ENCODE data around the gene PRKCE.

DNA sequence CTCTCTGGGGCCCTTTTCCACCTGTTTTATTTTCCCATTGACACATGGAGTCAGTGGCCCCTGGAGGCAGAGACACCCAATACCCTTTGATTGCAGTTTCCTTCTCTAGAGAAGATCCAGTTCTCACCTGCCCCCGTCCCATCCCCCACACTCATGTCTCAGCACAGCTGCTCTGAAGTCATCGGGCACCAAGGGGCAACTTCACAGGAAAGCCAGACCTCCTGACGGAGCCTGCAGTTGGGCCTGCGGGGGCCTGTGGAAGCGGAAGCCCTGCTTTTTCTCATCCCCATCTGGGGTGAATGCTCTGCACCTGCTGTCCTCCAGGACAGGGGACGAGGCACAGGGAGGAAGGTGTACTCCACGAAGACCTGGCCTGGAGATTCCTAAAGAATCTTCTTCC is 337.4 kb downstream of the PRKCE start:
- TF ChIP-seq POLR2A (IDR thresholded peaks at IDR 0.05; ENCODE audit: control extremely low read depth in 1 of 2, low read depth in 2 of 2, low read length in 2 of 2) (no peak), RAD21 (IDR thresholded peaks at IDR 0.05 in 1 of 2, conservative IDR thresholded peaks at IDR 0.05 in 1 of 2; ENCODE audit: low read depth in 2 of 2, low read length in 2 of 2) (no peak)
